GM19467 (cell line): ENCODE results near the gene FERMT1.
"Not testable (repeated sequence)": the region's sequence is repeated elsewhere in the genome, so short reads cannot be mapped to it uniquely, and the experiment has no call there.

ENCODE experiments used
- ATAC-seq: cut with Tn5 transposase; IDR thresholded peaks from one replicate; pipeline ENCODE4 v1.9.1; 2021; ENCODE audit warnings: mild to moderate bottlenecking, moderate library complexity; ENCODE audit not compliant: unreplicated experiment

FERMT1 gene

GRCh38 chr20:6041808-6042265, 81.0 kb downstream of the FERMT1 start:
- no peak for ATAC-seq

GRCh38 chr20:6040958-6041807, 81.6 kb downstream of the FERMT1 start:
- no peak for ATAC-seq

GRCh38 chr20:6040540-6040939, 82.3 kb downstream of the FERMT1 start:
- no peak for ATAC-seq

GRCh38 chr20:6039766-6040165, 83.1 kb downstream of the FERMT1 start:
- no peak for ATAC-seq

DNA sequence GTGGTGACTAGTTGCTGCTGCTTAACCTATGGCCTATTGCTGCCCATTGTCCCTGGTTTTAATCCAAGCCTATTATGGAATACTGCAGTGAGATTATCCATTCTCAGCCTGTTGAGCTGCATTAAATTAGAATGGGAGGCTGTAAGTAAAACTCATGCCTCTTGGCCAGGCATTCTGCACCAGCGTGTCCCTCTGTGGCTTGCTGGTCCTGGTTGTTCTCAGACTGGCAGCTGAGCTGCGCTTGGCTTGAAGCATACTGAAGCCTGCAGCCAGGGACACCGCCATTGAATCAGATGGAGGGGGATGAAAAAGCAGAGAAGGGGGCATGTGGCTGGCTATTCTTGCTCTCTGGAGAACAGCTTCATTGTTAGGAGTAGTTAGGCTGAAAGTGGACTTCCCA, 84.6 kb downstream of the FERMT1 start:
- ATAC-seq, result no peak

- ATAC-seq, result no peak
Measured at GRCh38 chr20:6037082-6037481, 85.7 kb downstream of the FERMT1 start.

DNA sequence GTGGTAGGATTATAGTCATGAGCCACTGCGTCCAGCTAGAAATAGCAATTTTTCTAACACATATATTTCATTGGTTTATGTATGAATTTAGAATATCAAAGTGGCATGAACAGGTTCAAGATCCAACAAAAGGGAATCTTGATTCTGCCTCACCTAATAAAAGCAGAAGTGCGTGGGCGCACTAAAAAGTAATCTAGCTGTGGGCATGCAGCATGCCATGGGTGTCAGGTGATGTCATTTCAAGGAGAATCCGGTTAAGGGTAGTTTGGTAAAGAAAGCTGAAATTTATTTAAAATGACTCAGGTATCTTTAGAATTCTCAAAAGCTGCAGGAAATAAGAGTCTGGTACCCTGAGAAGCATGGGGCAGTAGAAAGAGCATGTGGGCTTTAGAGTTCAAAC, 86.6 kb downstream of the FERMT1 start:
- ATAC-seq, result no peak

- no peak for ATAC-seq
Measured at GRCh38 chr20:6034134-6034969, 88.5 kb downstream of the FERMT1 start.

GRCh38 chr20:6032907-6033306, 89.9 kb downstream of the FERMT1 start:
- ATAC-seq, result not testable (repeated sequence)

- ATAC-seq, result no peak
Measured at GRCh38 chr20:6030453-6031080, 92.3 kb downstream of the FERMT1 start.

DNA sequence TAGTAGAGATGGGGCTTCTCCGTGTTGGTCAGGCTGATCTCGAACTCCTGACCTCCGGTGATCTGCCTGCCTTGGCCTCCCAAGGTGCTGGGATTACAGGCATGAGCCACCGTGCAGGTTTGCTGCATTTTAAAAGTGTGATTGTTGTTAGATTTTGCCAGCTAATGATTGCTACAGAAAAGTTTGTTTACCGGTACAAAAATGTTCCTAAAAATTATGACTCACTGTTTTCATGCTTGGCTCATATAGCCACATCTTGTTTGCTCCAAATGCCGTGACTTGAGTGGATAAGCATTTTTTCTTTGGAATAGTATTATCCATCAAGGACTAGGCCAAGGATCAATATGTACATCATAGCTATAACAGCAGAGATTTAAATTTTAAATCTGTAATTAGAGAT, 93.3 kb downstream of the FERMT1 start:
- no peak for ATAC-seq

DNA sequence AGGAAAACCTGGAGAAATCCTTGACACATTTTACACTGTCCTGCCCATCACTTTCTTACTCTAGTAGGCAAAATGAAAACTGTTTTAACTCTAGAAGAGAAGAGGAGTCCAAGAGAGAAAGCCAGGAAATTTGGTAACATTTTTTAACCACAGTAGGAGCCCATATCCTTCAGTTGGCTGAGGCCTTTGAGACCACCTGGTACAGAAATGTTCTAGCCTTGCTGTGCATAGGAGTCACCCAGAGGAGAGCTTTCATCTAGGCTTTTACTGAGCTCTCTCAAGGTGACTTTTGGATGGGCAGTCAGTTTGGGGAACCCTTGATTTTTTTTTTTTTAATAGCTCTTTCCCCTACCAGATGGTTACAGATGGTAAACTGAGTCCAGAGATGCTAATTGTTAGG, 94.0 kb downstream of the FERMT1 start:
- no peak for ATAC-seq

DNA sequence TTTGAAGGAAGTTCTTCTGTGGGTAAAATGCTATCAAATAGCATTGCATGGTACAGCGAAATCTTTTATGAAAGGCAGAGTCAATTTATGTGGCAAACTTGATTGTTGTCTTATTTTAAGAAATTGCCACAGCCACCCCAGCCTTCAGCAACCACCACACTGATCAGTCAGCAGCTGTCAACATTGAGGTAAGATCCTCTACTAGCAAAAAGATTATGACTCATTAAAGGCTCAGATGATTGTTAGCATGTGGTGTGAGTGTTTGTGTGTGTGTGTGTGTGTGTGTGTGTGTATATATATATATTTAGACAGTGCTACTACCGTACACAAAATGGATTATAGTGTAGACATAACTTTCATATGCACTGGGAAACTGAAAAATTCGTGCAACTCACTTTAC, 96.8 kb downstream of the FERMT1 start:
- ATAC-seq, result no peak
